Femur (tissue), 1 donor: ENCODE measurements around the gene EGFR.

Experiments
- DNase-seq: peaks from one replicate; pipeline ENCODE4 v3.0.0-alpha.2; 2017

The EGFR gene

DNA sequence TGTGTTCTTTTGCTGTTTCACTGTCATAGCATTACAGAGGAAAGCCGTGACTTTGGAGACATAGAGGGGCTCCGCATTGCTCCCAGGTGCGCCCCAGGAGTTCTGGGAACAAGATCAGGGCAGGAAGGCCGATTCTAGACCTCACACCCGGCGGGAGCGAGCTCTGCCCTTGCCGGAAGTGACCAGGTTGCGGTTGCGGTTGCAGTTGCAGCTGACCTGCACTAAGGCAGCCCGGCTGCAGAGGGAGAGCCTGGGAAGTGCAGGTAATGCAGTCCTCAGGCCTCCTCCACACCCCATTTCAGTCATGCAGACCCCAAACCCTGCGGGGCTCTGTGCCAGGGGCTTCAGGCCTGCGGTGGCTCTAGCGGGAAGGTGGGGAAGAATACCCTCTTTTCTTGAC lies 216.3 kb downstream of the EGFR start:
- DNase-seq, result no peak

GRCh38 chr7:55235801-55236200 lies 217.0 kb downstream of the EGFR start:
- no peak for DNase-seq

DNA sequence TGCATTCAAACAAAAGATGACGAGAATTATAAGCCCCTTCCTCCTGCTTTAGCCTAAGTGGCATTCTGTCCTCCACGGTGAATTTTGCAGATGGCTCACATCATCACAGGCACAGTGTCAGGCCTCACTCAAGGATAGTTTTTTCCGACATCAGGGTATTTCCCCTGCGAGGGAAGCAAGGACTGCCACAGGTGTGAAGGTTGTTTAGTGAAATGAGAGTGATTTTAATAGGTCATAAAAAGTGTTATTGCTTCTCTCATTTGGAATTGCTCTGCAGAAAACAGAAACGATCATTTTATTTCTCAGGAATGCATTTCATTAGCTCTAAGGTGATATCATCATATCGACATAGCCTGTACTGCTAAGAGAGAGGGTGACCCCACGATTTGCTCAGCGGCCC lies 217.7 kb downstream of the EGFR start:
- no peak for DNase-seq

DNA sequence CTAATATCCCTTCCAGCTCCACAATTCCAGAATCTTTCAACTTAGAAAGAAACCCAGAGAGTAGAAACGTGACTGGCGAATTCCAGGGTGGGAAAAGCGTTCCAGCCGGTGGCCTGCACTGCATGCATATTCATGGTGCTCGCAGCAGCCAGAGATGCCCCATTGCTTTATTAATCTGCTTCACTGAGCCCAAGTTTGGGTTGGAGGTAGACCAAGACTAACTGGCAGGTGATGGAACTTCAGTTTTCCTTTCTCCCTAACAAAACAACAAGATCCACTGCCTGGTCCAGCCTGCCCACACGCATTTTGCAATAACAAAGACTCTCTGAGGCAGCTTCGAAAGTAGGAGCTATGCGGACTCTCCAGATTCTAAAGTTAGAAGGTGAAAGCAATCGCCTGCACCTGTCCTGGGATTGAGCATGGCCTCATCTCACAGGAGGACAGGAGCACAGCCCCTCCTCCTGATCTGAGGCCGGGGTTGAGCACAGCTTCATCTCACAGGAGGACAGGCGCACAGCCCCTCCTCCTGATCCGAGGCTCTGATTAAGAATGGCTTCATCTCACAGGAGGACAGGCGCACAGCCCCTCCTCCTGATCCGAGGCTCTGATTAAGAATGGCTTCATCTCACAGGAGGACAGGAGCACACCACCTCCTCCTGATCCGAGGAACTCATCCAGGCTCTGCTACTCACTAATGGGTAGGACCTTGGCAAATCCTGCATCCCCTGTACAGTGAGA lies 218.5 kb downstream of the EGFR start:
- DNase-seq, result no peak

DNA sequence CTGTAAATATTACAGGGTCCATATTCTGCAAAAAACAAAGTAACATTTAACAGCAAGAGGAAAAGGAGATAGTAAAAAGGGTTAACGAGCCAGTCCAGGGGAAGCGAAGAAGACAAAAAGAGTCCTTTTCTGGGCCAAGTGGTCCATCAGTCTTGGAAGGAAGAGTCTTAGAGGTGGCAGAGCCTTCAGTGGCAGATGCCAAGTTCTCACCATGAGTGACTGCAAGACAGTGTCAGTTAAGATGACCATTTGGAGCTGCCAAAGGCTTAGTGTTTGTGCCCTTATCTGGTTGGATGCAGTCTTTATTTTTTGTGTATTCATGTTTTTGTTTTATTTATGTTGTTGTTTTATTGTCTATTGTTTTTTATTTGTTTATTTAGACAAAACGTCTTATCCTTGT lies 220.6 kb downstream of the EGFR start:
- DNase-seq, result no peak

- no peak for DNase-seq
Observed at GRCh38 chr7:55240418-55241142, 221.8 kb downstream of the EGFR start.

DNA sequence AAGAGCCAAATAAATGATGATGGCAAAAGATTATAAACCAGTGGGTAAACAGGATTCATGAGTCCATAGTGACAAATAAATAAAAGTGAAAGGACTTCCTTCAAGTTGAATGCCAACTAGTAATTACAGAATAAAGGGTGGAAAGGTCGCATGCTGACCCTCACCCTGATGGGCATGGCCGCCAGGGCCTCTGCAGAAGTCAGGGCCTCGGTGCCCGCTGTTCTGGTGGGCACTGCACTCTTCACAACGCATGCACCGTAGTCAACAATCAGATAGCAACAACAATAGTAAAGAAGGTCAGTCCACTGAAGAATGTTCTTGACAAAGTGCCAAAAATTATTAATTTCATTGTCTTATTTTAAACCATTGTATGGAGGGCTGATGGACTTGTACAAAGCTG lies 223.1 kb downstream of the EGFR start:
- no peak for DNase-seq

GRCh38 chr7:55242613-55243012 lies 223.8 kb downstream of the EGFR start:
- DNase-seq, result no peak

DNA sequence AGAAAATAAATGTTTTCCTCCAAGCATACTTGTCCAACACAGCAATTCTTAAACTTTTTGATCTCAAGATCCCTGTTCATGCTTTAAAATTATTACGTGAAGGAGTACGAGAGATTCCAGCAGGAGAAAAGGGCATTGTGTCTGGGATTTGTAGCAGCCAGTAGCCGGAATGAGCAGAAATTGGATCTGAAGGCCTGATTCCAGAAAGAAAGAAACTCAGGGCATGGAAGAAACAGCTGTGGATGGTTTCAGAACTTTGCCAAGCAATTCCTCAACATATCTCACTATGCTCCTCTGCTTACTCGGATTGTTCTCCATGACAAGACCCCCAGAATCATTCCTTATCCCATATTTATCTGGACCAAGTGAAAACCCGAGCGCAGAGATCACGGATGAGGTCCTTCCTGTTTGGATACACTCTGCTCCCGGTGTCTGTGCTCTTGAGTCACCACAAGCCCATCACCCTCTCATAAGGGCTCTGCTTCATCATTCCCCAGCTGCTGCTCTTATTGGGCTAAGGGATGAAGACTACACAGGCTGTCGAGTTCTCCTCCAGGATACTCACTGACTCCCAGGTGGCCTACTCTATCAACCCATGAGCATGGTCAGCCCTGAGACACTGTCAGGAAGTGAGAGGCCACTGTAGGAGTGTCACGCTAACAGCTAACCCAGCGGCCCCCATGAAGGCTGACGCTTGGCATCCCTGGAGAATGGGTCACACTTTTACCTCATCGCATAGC lies 225.4 kb downstream of the EGFR start:
- no peak for DNase-seq

DNA sequence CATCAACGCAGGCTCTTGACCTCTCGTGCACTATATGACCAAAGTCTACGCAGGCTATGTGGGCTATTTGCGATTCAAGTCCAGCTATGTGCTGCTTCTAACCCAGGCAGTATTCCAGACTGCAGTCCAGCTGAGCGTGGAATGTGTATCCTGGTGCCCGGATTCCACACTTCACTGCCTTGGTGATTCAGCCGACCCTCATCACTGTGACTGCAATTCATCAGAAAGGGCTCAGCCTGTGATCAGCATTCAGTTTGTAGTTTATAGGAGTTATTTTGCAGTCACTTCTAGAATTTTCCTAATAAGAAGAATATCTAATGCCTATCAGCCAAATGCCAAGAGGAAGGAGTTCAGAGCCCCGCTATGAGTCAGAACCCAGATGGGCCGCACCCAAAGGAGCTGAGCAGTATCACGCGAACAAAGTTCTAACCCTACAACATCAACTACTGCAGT lies 226.5 kb downstream of the EGFR start:
- DNase-seq, result no peak

DNA sequence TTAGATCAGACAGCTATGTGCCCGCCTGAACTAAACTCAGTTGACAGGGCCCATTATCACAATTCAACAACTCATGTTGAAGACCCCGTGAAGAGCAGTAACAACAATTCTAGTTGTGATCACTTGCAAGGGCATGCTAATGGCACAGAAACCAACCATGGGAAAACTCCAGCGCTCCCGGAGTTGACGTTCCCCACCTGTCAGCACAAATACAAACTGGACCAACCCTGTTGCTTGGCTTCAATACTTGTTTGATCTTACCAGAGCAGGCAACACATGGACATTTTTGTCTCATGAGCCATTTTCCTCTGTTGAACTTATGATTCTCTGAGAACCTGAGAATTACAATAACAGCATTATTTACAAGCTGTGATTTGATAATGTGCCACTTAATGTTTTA lies 227.4 kb downstream of the EGFR start:
- no peak for DNase-seq

GRCh38 chr7:55247428-55247827 lies 228.6 kb downstream of the EGFR start:
- no peak for DNase-seq

GRCh38 chr7:55248526-55248925 lies 229.7 kb downstream of the EGFR start:
- DNase-seq, result no peak

- no peak for DNase-seq
Observed at GRCh38 chr7:55249332-55249731, 230.5 kb downstream of the EGFR start.

- DNase-seq, result no peak
Observed at GRCh38 chr7:55250313-55250712, 231.5 kb downstream of the EGFR start.

- no peak for DNase-seq
Observed at GRCh38 chr7:55251313-55251712, 232.5 kb downstream of the EGFR start.

GRCh38 chr7:55251911-55252310 lies 233.1 kb downstream of the EGFR start:
- DNase-seq, result no peak

- DNase-seq, result no peak
Observed at GRCh38 chr7:55252386-55252785, 233.6 kb downstream of the EGFR start.

- DNase-seq, result no peak
Observed at GRCh38 chr7:55253188-55253587, 234.4 kb downstream of the EGFR start.

GRCh38 chr7:55254242-55254595 lies 235.4 kb downstream of the EGFR start:
- no peak for DNase-seq

GRCh38 chr7:55254596-55255495 lies 236.0 kb downstream of the EGFR start:
- peak; percentile 90 for DNase-seq

GRCh38 chr7:55255496-55256445 lies 237.0 kb downstream of the EGFR start:
- peak; percentile 90 for DNase-seq
